Measurements from ENCODE around the gene EDEM3.
"Not testable (repeated sequence)": the region's sequence is repeated elsewhere in the genome, so short reads cannot be mapped to it uniquely, and the experiment has no call there.

GRCh38 chr1:184783723-184784122 lies 29.1 kb upstream of the EDEM3 start:
- TF ChIP-seq, protein P1, sequence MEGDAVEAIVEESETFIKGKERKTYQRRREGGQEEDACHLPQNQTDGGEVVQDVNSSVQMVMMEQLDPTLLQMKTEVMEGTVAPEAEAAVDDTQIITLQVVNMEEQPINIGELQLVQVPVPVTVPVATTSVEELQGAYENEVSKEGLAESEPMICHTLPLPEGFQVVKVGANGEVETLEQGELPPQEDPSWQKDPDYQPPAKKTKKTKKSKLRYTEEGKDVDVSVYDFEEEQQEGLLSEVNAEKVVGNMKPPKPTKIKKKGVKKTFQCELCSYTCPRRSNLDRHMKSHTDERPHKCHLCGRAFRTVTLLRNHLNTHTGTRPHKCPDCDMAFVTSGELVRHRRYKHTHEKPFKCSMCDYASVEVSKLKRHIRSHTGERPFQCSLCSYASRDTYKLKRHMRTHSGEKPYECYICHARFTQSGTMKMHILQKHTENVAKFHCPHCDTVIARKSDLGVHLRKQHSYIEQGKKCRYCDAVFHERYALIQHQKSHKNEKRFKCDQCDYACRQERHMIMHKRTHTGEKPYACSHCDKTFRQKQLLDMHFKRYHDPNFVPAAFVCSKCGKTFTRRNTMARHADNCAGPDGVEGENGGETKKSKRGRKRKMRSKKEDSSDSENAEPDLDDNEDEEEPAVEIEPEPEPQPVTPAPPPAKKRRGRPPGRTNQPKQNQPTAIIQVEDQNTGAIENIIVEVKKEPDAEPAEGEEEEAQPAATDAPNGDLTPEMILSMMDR (IDR thresholded peaks at IDR 0.05) = not testable (repeated sequence)
- TF ChIP-seq POLR2AphosphoS5, POLR2A (IDR thresholded peaks at IDR 0.05): not testable (repeated sequence)

All from transverse colon (tissue), 4 donors.